Measurements from ENCODE around the gene AHRR.

Gene AHRR

GRCh38 chr5:347712-348284 is 26.3 kb downstream of the AHRR start:
- DNase-seq, result no peak

DNA sequence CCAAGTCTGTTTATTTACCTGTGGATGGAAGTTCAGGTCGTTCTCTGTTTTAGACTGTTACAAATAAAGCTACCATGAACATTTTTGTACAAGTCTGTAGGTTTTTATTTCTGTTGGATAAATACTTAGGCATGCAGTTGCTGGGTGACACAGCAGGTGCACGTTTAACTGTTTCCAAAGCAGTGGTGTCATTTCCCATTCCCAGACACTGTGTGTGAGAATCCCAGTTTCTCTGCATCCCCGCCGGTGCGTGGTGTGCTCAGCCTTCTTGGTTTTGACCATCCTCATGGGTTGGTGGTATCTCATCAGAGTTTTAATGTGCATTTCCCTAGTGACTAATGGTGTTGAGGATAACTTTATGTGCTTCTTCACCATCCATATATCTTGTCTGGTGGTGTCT is 27.2 kb downstream of the AHRR start:
- DNase-seq, result no peak

DNA sequence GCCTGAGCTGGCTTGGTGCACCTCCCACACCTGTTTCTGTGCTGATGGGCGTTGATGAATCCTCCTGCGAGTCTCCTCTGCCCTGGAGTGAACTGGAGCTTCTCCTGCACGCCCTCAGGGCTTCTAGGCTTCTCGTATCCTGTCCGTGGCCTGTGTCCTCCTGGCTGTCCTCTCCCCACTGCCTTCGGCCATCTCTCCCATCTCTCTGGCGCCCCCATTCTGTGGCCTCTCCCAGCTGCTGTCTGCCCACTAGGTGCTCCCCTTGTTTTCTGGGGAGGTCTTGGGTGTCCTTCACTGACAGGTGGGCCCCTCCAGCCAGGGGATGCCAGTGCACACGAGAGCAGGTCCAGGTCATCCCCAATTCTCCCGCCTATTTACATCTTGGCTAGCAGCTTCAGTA is 28.8 kb downstream of the AHRR start:
- DNase-seq, result no peak

- DNase-seq, result no peak
Measured at GRCh38 chr5:351084-351920, 29.8 kb downstream of the AHRR start.

- DNase-seq, result no peak
Measured at GRCh38 chr5:351921-352245, 30.4 kb downstream of the AHRR start.

GRCh38 chr5:352639-353611 is 31.4 kb downstream of the AHRR start:
- DNase-seq, result no peak

DNA sequence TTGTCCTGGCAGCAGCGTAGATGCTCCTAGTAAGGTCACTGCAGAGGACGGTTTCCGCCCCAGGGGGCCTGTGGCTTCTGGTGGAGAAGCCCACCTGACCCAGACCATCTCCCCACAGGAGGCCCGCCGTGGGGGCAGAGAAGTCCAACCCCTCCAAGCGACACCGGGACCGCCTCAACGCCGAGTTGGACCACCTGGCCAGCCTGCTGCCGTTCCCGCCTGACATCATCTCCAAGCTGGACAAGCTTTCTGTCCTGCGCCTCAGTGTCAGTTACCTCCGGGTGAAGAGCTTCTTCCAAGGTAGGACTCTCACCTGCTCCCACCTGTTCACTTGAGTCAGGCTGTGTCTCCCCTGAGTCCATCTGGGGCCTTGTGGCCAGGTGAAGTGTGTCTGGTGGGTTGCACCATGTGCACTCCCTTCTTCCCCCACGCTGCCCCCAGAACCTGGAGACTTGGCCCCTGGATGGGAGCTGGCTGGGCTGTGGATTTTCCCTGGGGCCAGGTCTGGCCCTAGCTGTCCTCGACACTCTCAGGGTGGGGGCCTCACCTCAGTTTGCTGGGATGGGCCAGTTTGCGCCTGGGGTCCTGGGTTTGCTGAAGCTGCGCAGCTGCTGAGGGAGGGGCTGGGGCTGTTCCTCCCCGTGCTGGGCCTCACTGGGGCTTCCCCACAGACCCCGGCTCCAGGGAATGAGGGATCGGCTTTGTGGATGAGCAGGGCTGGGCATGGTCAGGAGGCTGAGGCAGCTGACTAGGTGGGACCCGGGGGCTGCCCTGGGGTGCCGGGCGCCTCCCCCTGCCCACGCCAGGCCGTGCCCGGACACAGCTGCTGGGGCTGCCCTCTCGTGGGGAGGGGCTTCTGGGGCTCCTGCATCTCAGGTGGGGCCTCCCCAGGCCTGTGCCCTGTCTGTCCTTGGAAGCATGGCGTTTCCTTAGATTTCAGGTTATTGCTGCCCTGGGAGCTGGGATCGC is 32.4 kb downstream of the AHRR start:
- DNase-seq, result no peak

GRCh38 chr5:354581-355378 is 33.3 kb downstream of the AHRR start:
- DNase-seq, result no peak

- no peak for DNase-seq
Measured at GRCh38 chr5:355379-355935, 33.9 kb downstream of the AHRR start.

- no peak for DNase-seq
Measured at GRCh38 chr5:355958-356357, 34.4 kb downstream of the AHRR start.

DNA sequence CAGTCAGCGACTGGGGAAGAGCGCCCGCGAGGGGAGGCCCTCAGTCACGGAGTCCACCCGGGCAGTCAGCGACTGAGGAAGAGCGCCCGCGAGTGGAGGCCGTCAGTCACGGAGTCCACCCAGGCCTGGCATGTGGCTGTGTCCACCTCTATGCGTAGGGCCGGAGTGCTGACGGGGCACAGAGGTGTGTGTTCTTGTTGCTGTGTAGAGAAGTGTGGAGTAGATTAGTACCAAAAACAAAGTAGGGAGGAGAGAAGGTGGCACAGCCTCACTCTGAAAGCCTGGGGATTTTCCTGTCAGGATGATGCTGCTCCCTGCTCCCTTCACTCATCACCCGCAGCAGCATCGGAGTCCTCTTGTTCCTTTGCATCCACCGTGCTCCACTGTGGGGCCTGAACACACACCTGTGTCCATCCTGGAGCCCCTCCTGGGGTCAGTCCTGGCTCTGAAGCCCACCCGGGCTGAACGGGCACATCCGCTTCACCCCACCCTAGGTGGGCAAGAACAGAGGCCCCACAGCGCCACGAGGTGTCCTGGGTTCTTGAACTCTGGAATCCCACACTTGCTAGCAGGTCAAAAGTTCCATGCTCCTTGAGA is 37.9 kb downstream of the AHRR start:
- no peak for DNase-seq

DNA sequence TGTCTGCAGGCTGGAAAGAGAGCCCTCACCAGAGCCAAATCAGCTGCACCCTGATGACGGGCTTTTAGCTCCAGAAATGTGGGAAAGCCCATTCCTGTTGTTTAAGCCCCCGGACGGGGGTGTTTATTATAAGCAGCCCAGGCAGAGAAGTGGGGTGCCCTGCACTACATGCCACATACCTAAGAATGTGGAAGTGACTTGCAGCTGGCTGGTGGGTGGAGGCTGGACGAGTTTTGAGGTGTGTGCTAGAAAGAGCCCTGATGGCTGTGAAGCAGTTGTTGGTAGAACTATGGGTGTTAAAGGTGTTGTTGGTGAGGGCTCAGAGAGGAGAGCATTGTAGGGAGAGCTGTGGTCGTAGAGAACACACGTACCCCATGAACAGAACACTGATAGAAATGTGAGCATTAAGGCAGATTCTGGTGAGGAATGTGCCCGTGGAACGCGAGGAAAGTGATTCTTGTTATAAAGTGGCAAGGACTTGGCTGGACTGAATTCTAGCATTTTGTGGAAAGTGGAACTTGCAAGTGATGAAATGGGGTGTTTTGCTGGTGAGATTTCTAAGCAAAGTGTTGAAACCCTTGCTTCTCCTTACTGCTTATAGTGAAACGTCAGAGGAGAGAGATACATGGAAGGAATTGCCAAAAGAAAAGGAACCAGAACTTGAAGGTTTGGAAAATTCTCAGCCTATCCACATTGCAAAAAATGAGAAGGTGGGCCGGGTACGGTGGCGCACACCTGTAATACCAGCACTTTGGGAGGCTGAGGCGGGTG is 38.9 kb downstream of the AHRR start:
- no peak for DNase-seq

GRCh38 chr5:362189-362588 is 40.7 kb downstream of the AHRR start:
- no peak for DNase-seq

- DNase-seq, result no peak
Measured at GRCh38 chr5:362978-363765, 41.7 kb downstream of the AHRR start.

GRCh38 chr5:364497-364896 is 43.0 kb downstream of the AHRR start:
- no peak for DNase-seq

GRCh38 chr5:366541-367357 is 45.2 kb downstream of the AHRR start:
- no peak for DNase-seq

GRCh38 chr5:367358-368130 is 46.0 kb downstream of the AHRR start:
- DNase-seq, result no peak

Data from GDM1 (cell line).